H9 (cell line): ENCODE data around the gene AKIRIN2. TPM values are rescaled to one million over a fixed set of nuclear protein-coding genes. Genes with fewer than 3 reads are reported as not detected.

Experiments
- DNase-seq: peaks from one replicate; pipeline ENCODE4 v3.0.0-alpha.2; 2017
- H2AFZ ChIP-seq: one replicate; pipeline ENCODE4 v1.6.1; 2013; ENCODE audit warnings: mild to moderate bottlenecking, low read length, control low read depth, moderate library complexity
- H2AK5ac ChIP-seq: 2 replicates; pipeline ENCODE4 v1.6.1; 2013; ENCODE audit warnings: low read length, control low read depth, mixed read lengths; ENCODE audit not compliant: insufficient read length
- H2BK120ac ChIP-seq: one replicate; pipeline ENCODE4 v1.6.1; 2013; ENCODE audit warnings: low read depth, mild to moderate bottlenecking, low read length, control low read depth, inconsistent platforms; ENCODE audit not compliant: poor library complexity, severe bottlenecking
- H2BK12ac ChIP-seq: 2 replicates; pipeline ENCODE4 v1.6.1; 2013; ENCODE audit warnings: low read length, control low read depth, mixed read lengths, low read depth; ENCODE audit not compliant: insufficient read length
- H2BK15ac ChIP-seq: 2 replicates; pipeline ENCODE4 v1.6.1; 2013; ENCODE audit warnings: low read depth, low read length, control low read depth
- H2BK20ac ChIP-seq: one replicate; pipeline ENCODE4 v1.6.1; 2013; ENCODE audit warnings: low read depth, mild to moderate bottlenecking, low read length, control low read depth, inconsistent platforms; ENCODE audit not compliant: poor library complexity, severe bottlenecking
- H2BK5ac ChIP-seq: 2 replicates; pipeline ENCODE4 v1.6.1; 2013; ENCODE audit warnings: low read length, control low read depth, mixed read lengths; ENCODE audit not compliant: insufficient read length
- H3K14ac ChIP-seq: 2 replicates; pipeline ENCODE4 v1.6.1; 2013; ENCODE audit warnings: low read length, control low read depth; ENCODE audit not compliant: insufficient read depth
- H3K18ac ChIP-seq: 2 replicates; pipeline ENCODE4 v1.6.1; 2013; ENCODE audit warnings: low read depth, mild to moderate bottlenecking, mixed read lengths, low read length, control low read depth; ENCODE audit not compliant: insufficient read length
- H3K23ac ChIP-seq: 2 replicates; pipeline ENCODE4 v1.6.1; 2013; ENCODE audit warnings: low read length, control low read depth, mixed read lengths, low read depth; ENCODE audit not compliant: insufficient read length
- H3K23me2 ChIP-seq: 2 replicates; pipeline ENCODE4 v1.6.1; 2013; ENCODE audit warnings: low read depth, mild to moderate bottlenecking, mixed read lengths, low read length, control low read depth; ENCODE audit not compliant: insufficient read length, poor library complexity, severe bottlenecking
- H3K27ac ChIP-seq: 2 replicates; pipeline ENCODE4 v1.5.1; 2013; ENCODE audit warnings: low read length, control low read depth, mixed read lengths, low read depth; ENCODE audit not compliant: insufficient read length
- H3K27me3 ChIP-seq: 2 replicates; pipeline ENCODE4 v1.6.1; 2013; ENCODE audit warnings: low read length, control low read depth, inconsistent platforms; ENCODE audit not compliant: insufficient read depth
- H3K4ac ChIP-seq: 2 replicates; pipeline ENCODE4 v1.6.1; 2013; ENCODE audit warnings: low read depth, mild to moderate bottlenecking, control low read depth, inconsistent platforms, low read length, moderate library complexity
- H3K4me1 ChIP-seq: 2 replicates; pipeline ENCODE4 v1.6.1; 2013; ENCODE audit warnings: low read length, control low read depth, inconsistent platforms; ENCODE audit not compliant: insufficient read depth
- H3K4me2 ChIP-seq: 2 replicates; pipeline ENCODE4 v1.6.1; 2013; ENCODE audit warnings: low read length, control low read depth, mixed read lengths; ENCODE audit not compliant: insufficient read length, insufficient read depth
- H3K56ac ChIP-seq: 2 replicates; pipeline ENCODE4 v1.6.1; 2013; ENCODE audit warnings: low read depth, mild to moderate bottlenecking, mixed read lengths, low read length, control low read depth; ENCODE audit not compliant: insufficient read length
- H3K79me1 ChIP-seq: 2 replicates; pipeline ENCODE4 v1.6.1; 2013; ENCODE audit warnings: low read depth, mild to moderate bottlenecking, moderate library complexity, low read length, control low read depth, inconsistent platforms; ENCODE audit not compliant: insufficient read depth, poor library complexity, severe bottlenecking
- H3K79me2 ChIP-seq: 2 replicates; pipeline ENCODE4 v1.6.1; 2013; ENCODE audit warnings: low read length, control low read depth, inconsistent platforms; ENCODE audit not compliant: insufficient read depth
- H3K9ac ChIP-seq: 2 replicates; pipeline ENCODE4 v1.6.1; 2013; ENCODE audit warnings: low read length, control low read depth, mixed read lengths; ENCODE audit not compliant: insufficient read length; ENCODE audit errors: extremely low read depth
- H3K9me3 ChIP-seq: one replicate; pipeline ENCODE4 v1.6.1; 2013; ENCODE audit warnings: low read depth, low read length, inconsistent platforms; ENCODE audit not compliant: control insufficient read depth
- H3T11ph ChIP-seq: one replicate; pipeline ENCODE4 v1.6.1; 2013; ENCODE audit warnings: mild to moderate bottlenecking, low read length, control low read depth, inconsistent platforms
- H4K20me1 ChIP-seq: one replicate; pipeline ENCODE4 v1.6.1; 2013; ENCODE audit not compliant: control insufficient read depth, insufficient read length, insufficient read depth
- H4K5ac ChIP-seq: 2 replicates; pipeline ENCODE4 v1.6.1; 2013; ENCODE audit warnings: low read depth, mild to moderate bottlenecking, mixed read lengths, low read length, control low read depth; ENCODE audit not compliant: insufficient read length
- H4K8ac ChIP-seq: replicated peaks from 2 replicates; pipeline ENCODE4 v1.6.1; 2013; ENCODE audit warnings: low read length, control low read depth, mixed read lengths, low read depth; ENCODE audit not compliant: insufficient read length
- H4K91ac ChIP-seq: 2 replicates; pipeline ENCODE4 v1.6.1; 2013; ENCODE audit warnings: low read depth, mild to moderate bottlenecking, moderate library complexity, mixed read lengths, low read length, control low read depth; ENCODE audit not compliant: insufficient read length
- H3K27ac Mint-ChIP-seq, 3 experiments: 2 replicates in 2 of 3; 3 replicates in 1 of 3; pipeline ENCODE4 v1.8.0; 2020 to 2021; ENCODE audit warnings: mixed read lengths in 3 of 3, mild to moderate bottlenecking in 1 of 3, moderate library complexity in 1 of 3
- H3K27me3 Mint-ChIP-seq: 2 replicates; pipeline ENCODE4 v1.8.0; 2021; ENCODE audit warnings: low read depth, mild to moderate bottlenecking, moderate library complexity, mixed read lengths
- H3K36me3 Mint-ChIP-seq, 3 experiments: 2 replicates in 2 of 3; 3 replicates in 1 of 3; pipeline ENCODE4 v1.8.0; 2020 to 2021; ENCODE audit warnings: low read depth in 3 of 3, mixed read lengths in 3 of 3; ENCODE audit not compliant: insufficient read depth in 1 of 3
- H3K4me1 Mint-ChIP-seq, 2 experiments: 2 replicates each; pipeline ENCODE4 v1.8.0; 2020; ENCODE audit warnings: mixed read lengths in 2 of 2
- H3K4me3 Mint-ChIP-seq, 2 experiments: 2 replicates in 1 of 2; 3 replicates in 1 of 2; pipeline ENCODE4 v1.8.0; 2020 to 2021; ENCODE audit warnings: mild to moderate bottlenecking in 2 of 2, mixed read lengths in 2 of 2, moderate library complexity in 1 of 2
- H3K9me3 Mint-ChIP-seq, 2 experiments: 2 replicates in 1 of 2; 3 replicates in 1 of 2; pipeline ENCODE4 v1.8.0; 2020; ENCODE audit warnings: mild to moderate bottlenecking in 2 of 2, mixed read lengths in 2 of 2, moderate library complexity in 1 of 2
- CTCF ChIP-seq: fragments of 200-600 bp; sonication (generic); conservative IDR thresholded peaks from 3 replicates; pipeline ENCODE4 v1.8.0; 2021; ENCODE audit warnings: antibody characterized with exemption, mild to moderate bottlenecking
- WGBS: extraction: QIAGEN DNeasy Blood & Tissue Kit; methylation state at CpG from one replicate; pipeline ENCODE4 v1.1.7; 2013; ENCODE audit warnings: missing lambda C conversion rate, low lambda C conversion rate, mixed read lengths; ENCODE audit not compliant: insufficient read length; ENCODE audit errors: extremely low coverage; 5-methylcytosine and 5-hydroxymethylcytosine counted together
- total RNA-seq: library from RNA; stranded (reverse); gene quantifications from 2 replicates; pipeline ENCODE4 v1.2.1, GENCODE V29; 2021

AKIRIN2 gene
- total RNA-seq, 1 experiment from 2014 or later = 75.7 TPM

GRCh38 chr6:87673237-87673636 is 28.8 kb downstream of the AKIRIN2 start:
- Histone ChIP-seq H3K18ac (no peak overlapping the region), H3K79me2 (no peaks in the 10 kb centered on the region), H2BK12ac (no peak overlapping the region), H2AFZ (no peak overlapping the region), H3K23me2 (no peaks in the 10 kb centered on the region), H3K27me3 (no peaks in the 10 kb centered on the region), H4K8ac (no peak overlapping the region), H3T11ph (no peak overlapping the region), H3K79me1 (no peaks in the 10 kb centered on the region), H4K20me1 (no peaks in the 10 kb centered on the region), H3K9me3 (no peaks in the 10 kb centered on the region), H3K9ac (no peak overlapping the region), H3K23ac (no peak overlapping the region), H4K91ac (no peak overlapping the region), H2BK5ac (no peak overlapping the region), H2BK15ac (no peak overlapping the region), H2AK5ac (no peak overlapping the region), H3K4me1 (no peaks in the 10 kb centered on the region), H3K27ac (no peak overlapping the region), H2BK120ac (no peak overlapping the region), H3K4ac (no peak overlapping the region), H4K5ac (no peak overlapping the region), H3K56ac (no peak overlapping the region), H3K4me2 (no peak overlapping the region), H2BK20ac (no peak overlapping the region), H3K14ac (no peak overlapping the region)
- Mint-ChIP-seq H3K9me3 (no peaks in the 10 kb centered on the region), H3K4me1 (peaks cover 13 to 19% of the 10 kb centered on the region in 2 experiments), H3K36me3 (peaks cover 32 to 66% (median 44%) of the 10 kb centered on the region in 3 experiments), H3K4me3 (no peak overlapping the region), H3K27me3 (no peaks in the 10 kb centered on the region), H3K27ac (no peak overlapping the region)
- TF ChIP-seq CTCF = no peak
- WGBS = no CpG with 5 or more reads among the region's 5 CpGs
- DNase-seq = no peak
